Neural progenitor cell (in vitro differentiated cells): Measurements from ENCODE around the gene CNOT3.

Source experiments
- CTCF ChIP-seq: fragments of 200-600 bp; sonication (generic); IDR thresholded peaks from 2 replicates; pipeline ENCODE4 v1.5.1; 2017; ENCODE audit warnings: antibody characterized with exemption, mild to moderate bottlenecking
- EZH2 ChIP-seq: fragments of 200-600 bp; sonication (generic); IDR thresholded peaks from 2 replicates; pipeline ENCODE4 v1.6.1; 2017; ENCODE audit warnings: antibody characterized with exemption, mild to moderate bottlenecking, moderate library complexity
- EZH2phosphoT487 ChIP-seq: fragments of 200-600 bp; sonication (generic); IDR thresholded peaks from 2 replicates; pipeline ENCODE4 v1.6.1; 2017; ENCODE audit warnings: antibody characterized with exemption

GRCh38 chr19:54201980-54202379 lies 64.4 kb downstream of the CNOT3 start:
- TF ChIP-seq CTCF (no peak), EZH2 (no peak), EZH2phosphoT487 (no peak)
